Vagina (tissue), 2 donors: ENCODE results near the gene FAM161A. TPM values are rescaled to one million over a fixed set of nuclear protein-coding genes. Genes with fewer than 3 reads are reported as not detected.

Source experiments
- DNase-seq, 2 donors: peaks; one replicate each; pipeline ENCODE4 v3.0.0-alpha.2; 2017; ENCODE audit errors: extremely low spot score in 2 of 2
- H3K27ac ChIP-seq: fragments of 200-600 bp; sonication (generic); one replicate; pipeline ENCODE4 v1.5.1; 2019
- H3K27me3 ChIP-seq: fragments of 200-600 bp; sonication (generic); one replicate; pipeline ENCODE4 v1.5.1; 2019
- H3K36me3 ChIP-seq, 2 donors: fragments of 200-600 bp; sonication (generic); one replicate each; pipeline ENCODE4 v1.5.1; 2017 to 2019
- H3K4me1 ChIP-seq: fragments of 200-600 bp; sonication (generic); one replicate; pipeline ENCODE4 v1.5.1; 2019
- H3K4me3 ChIP-seq, 2 donors: fragments of 200-600 bp; sonication (generic); 1 replicate in 1 of 2; 2 replicates in 1 of 2; pipeline ENCODE4 v1.5.1; 2016 to 2019
- H3K9me3 ChIP-seq: fragments of 200-600 bp; sonication (generic); one replicate; pipeline ENCODE4 v1.5.1; 2019
- POLR2A ChIP-seq, 2 donors: fragments of 450-650 bp; IDR thresholded peaks; one replicate each; pipeline ENCODE4 v1.6.1; 2017; ENCODE audit warnings: antibody characterized with exemption in 2 of 2, mild to moderate bottlenecking in 2 of 2, moderate library complexity in 2 of 2
- POLR2AphosphoS5 ChIP-seq, 2 donors: sonication (generic); formaldehyde crosslinking; IDR thresholded peaks; one replicate each; pipeline ENCODE4 v1.9.0; 2017; ENCODE audit warnings: antibody characterized with exemption in 2 of 2, mild to moderate bottlenecking in 2 of 2, low read depth in 1 of 2; ENCODE audit not compliant: insufficient read depth in 1 of 2
- intact Hi-C: fragments of 100-400 bp; cut with DNase I; formaldehyde crosslinking; loops from one replicate; pipeline ENCODE4 v1.15.1; 2023
- total RNA-seq: library from RNA; depleted of rRNA; stranded (reverse); fragments of >200 nt; gene quantifications from one replicate; pipeline ENCODE4 v1.2.3, GENCODE V29; 2016
- TF ChIP-seq, protein P1 (sequence below), 3 experiments: fragments of 450-650 bp in 2 of 3; fragments of 200-600 bp in 1 of 3; sonication (generic) in 1 of 3; IDR thresholded peaks; one replicate each; pipeline ENCODE4 v1.5.1; 2017 to 2019; ENCODE audit warnings: antibody characterized with exemption in 3 of 3, mild to moderate bottlenecking in 2 of 3, moderate library complexity in 2 of 3

FAM161A gene, protein sequence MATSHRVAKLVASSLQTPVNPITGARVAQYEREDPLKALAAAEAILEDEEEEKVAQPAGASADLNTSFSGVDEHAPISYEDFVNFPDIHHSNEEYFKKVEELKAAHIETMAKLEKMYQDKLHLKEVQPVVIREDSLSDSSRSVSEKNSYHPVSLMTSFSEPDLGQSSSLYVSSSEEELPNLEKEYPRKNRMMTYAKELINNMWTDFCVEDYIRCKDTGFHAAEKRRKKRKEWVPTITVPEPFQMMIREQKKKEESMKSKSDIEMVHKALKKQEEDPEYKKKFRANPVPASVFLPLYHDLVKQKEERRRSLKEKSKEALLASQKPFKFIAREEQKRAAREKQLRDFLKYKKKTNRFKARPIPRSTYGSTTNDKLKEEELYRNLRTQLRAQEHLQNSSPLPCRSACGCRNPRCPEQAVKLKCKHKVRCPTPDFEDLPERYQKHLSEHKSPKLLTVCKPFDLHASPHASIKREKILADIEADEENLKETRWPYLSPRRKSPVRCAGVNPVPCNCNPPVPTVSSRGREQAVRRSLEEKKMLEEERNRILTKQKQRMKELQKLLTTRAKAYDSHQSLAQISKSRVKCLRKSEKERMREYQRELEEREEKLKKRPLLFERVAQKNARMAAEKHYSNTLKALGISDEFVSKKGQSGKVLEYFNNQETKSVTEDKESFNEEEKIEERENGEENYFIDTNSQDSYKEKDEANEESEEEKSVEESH
- 2.5 TPM for total RNA-seq

DNA sequence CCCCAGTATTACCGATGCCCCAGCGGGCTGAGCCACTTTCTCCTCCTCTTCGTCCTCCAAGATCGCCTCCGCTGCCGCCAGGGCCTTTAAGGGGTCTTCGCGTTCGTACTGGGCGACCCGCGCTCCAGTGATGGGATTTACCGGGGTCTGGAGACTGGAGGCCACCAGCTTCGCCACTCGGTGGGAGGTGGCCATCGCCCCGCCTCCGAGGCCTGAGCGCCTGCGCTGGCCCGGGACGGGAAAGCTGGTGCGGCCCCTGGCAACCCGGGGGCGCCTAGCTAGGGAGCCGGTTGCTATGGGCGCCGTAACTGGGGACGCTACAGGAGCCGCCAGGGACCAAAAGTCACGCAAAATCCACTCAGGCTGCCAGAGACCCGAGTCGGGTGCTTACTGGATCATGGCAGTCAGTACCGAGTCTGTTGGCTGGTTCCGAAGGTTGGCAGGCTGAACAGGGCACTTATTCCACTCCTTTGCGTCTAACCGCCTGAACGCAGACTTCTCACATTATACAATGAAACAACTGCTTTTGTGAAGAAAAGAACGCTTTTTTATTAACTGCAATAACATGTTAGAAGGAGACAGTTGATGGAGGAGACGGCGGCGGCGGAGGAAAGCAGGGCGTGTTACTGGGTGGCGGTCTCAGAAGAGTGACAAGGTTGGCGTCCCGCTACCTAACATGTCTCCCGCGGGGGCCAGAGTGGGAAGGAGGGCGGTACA is at the start of gene FAM161A:
TSS of gene FAM161A (minus strand) at position 214 of the 717 bp plus-strand sequence. CDS start at position 195, 19 bp downstream.
- peak; percentile 7 to 87 for TF ChIP-seq POLR2AphosphoS5 (IDR thresholded peaks at IDR 0.05; ENCODE audit: insufficient read depth in 1 of 2, low read depth in 1 of 2)
- TF ChIP-seq, protein P1, sequence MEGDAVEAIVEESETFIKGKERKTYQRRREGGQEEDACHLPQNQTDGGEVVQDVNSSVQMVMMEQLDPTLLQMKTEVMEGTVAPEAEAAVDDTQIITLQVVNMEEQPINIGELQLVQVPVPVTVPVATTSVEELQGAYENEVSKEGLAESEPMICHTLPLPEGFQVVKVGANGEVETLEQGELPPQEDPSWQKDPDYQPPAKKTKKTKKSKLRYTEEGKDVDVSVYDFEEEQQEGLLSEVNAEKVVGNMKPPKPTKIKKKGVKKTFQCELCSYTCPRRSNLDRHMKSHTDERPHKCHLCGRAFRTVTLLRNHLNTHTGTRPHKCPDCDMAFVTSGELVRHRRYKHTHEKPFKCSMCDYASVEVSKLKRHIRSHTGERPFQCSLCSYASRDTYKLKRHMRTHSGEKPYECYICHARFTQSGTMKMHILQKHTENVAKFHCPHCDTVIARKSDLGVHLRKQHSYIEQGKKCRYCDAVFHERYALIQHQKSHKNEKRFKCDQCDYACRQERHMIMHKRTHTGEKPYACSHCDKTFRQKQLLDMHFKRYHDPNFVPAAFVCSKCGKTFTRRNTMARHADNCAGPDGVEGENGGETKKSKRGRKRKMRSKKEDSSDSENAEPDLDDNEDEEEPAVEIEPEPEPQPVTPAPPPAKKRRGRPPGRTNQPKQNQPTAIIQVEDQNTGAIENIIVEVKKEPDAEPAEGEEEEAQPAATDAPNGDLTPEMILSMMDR (IDR thresholded peaks at IDR 0.05) = no peak
- peak in 1 of 2 donors; percentile 28 for TF ChIP-seq POLR2A (IDR thresholded peaks at IDR 0.05)
- intact Hi-C loops = no loop called here
- Histone ChIP-seq H3K27ac (peak within 1 kb of the TSS; percentile 95), H3K27me3 (no peaks in the 10 kb centered on the region), H3K4me3 (peak within 1 kb of the TSS; percentile 83 to 84), H3K36me3 (no peaks in the 10 kb centered on the region), H3K4me1 (peaks cover 9% of the 10 kb centered on the region), H3K9me3 (no peaks in the 10 kb centered on the region)
- DNase-seq = peak in 1 of 2 donors; percentile 93

DNA sequence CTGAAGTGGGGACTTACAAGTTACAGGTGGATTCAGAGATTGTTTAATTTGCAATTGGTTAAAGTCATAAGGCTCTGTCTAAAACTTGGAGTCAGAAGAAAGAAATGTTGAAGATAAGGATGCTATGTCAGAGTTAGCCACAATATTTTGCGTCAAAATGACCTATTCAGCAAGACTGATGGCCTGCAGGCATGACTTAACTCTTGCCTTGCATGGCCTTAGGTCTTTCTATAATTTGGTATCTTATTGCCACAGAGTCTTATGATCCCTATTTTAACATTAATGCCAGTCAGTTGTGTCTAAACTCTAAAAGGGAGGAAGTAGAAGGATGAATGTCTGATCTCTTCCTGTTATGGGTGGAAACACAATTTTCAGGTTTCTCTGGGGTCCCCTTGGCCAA is 46.4 kb upstream of the FAM161A start:
- peaks cover 5% of the 10 kb centered on the region for H3K4me1 ChIP-seq
- no peaks in the 10 kb centered on the region for H3K27me3 ChIP-seq
- no peak for DNase-seq
- no peak for TF ChIP-seq POLR2AphosphoS5 (IDR thresholded peaks at IDR 0.05; ENCODE audit: insufficient read depth in 1 of 2, low read depth in 1 of 2)
- TF ChIP-seq POLR2A (IDR thresholded peaks at IDR 0.05) = no peak
- TF ChIP-seq, protein P1 (IDR thresholded peaks at IDR 0.05) = no peak
- H3K27ac ChIP-seq = no peak overlapping the region
- no peak overlapping the region for H3K4me3 ChIP-seq
- H3K36me3 ChIP-seq = no peaks in the 10 kb centered on the region
- intact Hi-C loops = no loop called here
- H3K9me3 ChIP-seq = no peaks in the 10 kb centered on the region

DNA sequence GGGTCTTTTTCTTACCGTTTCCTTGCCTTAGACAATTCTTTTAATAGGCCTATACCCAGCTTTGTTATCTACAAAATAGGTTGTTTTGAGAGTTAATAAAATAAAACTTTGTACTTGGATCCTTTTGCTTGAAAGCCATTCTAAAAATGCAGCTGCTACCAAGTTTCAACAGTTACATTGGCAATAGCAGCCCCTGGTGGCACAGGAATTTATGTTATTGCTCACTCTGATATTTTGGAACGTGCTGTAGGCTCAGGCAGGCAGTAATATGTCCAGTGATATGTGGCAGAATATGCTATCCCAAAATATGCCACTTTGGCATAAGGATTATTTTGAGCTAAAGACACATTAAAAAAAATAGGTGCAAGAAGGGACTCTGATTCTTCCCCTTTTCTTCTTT is 45.0 kb upstream of the FAM161A start:
- H3K4me3 ChIP-seq = no peak overlapping the region
- no peaks in the 10 kb centered on the region for H3K36me3 ChIP-seq
- no peak overlapping the region for H3K27ac ChIP-seq
- H3K27me3 ChIP-seq = no peaks in the 10 kb centered on the region
- TF ChIP-seq POLR2AphosphoS5 (IDR thresholded peaks at IDR 0.05; ENCODE audit: insufficient read depth in 1 of 2, low read depth in 1 of 2) = no peak
- TF ChIP-seq POLR2A (IDR thresholded peaks at IDR 0.05) = no peak
- TF ChIP-seq, protein P1 (IDR thresholded peaks at IDR 0.05) = no peak
- no peak for DNase-seq
- no peaks in the 10 kb centered on the region for H3K4me1 ChIP-seq
- intact Hi-C loops = no loop called here
- no peaks in the 10 kb centered on the region for H3K9me3 ChIP-seq

- H3K27ac ChIP-seq = peak within 1 kb of the TSS; percentile 97
- TF ChIP-seq POLR2AphosphoS5 (IDR thresholded peaks at IDR 0.05; ENCODE audit: insufficient read depth in 1 of 2, low read depth in 1 of 2) = peak; percentile 98 to 99
- peak; percentile 67 to 80 for TF ChIP-seq POLR2A (IDR thresholded peaks at IDR 0.05)
- TF ChIP-seq, protein P1 (IDR thresholded peaks at IDR 0.05) = peak in 1 of 3 experiments; percentile 15
- DNase-seq = no peak
- peaks cover 20% of the 10 kb centered on the region for H3K4me1 ChIP-seq
- peaks cover 0 to 22% of the 10 kb centered on the region in 2 donors for H3K36me3 ChIP-seq
- intact Hi-C loops = no loop called here
- H3K4me3 ChIP-seq = peak within 1 kb of the TSS; percentile 79
- no peaks in the 10 kb centered on the region for H3K27me3 ChIP-seq
- no peaks in the 10 kb centered on the region for H3K9me3 ChIP-seq
These were observed 34.6 kb upstream of the FAM161A start, which contains the start of gene CCT4 for GRCh38 chr2:61888267-61889055. Gene CCT4 (minus strand): TSS chr2:61888656. CDS start chr2:61888507, 149 bp downstream.
